ENCODE data around the gene C20orf144.

C20orf144 gene

GRCh38 chr20:33653218-33653899 is 8.8 kb upstream of the C20orf144 start:
- Mint-ChIP-seq H3K36me3 (ENCODE audit: insufficient read depth) (no peaks in the 10 kb centered on the region), H3K9me3 (no peaks in the 10 kb centered on the region), H3K4me3 (no peak overlapping the region), H3K27ac (ENCODE audit: low read depth) (no peak overlapping the region), H3K27me3 (no peaks in the 10 kb centered on the region), H3K4me1 (peaks cover 5% of the 10 kb centered on the region)
- ATAC-seq (replicated peaks; ENCODE audit: extremely low read depth, poor library complexity, severe bottlenecking): peak; percentile 28
- no peak for DNase-seq (ENCODE audit: low spot score in 2 of 2)

GRCh38 chr20:33653900-33654596 is 8.1 kb upstream of the C20orf144 start:
- H3K9me3 Mint-ChIP-seq: no peaks in the 10 kb centered on the region
- no peaks in the 10 kb centered on the region for H3K36me3 Mint-ChIP-seq (ENCODE audit: insufficient read depth)
- no peaks in the 10 kb centered on the region for H3K27me3 Mint-ChIP-seq
- no peak overlapping the region for H3K4me3 Mint-ChIP-seq
- H3K27ac Mint-ChIP-seq (ENCODE audit: low read depth): no peak overlapping the region
- H3K4me1 Mint-ChIP-seq: no peaks in the 10 kb centered on the region
- ATAC-seq (replicated peaks; ENCODE audit: extremely low read depth, poor library complexity, severe bottlenecking): no peak
- no peak for DNase-seq (ENCODE audit: low spot score in 2 of 2)

GRCh38 chr20:33654680-33655161 is 7.4 kb upstream of the C20orf144 start:
- no peak overlapping the region for H3K4me3 Mint-ChIP-seq
- no peaks in the 10 kb centered on the region for H3K27me3 Mint-ChIP-seq

GRCh38 chr20:33655164-33655563 is 7.0 kb upstream of the C20orf144 start:
- DNase-seq (ENCODE audit: low spot score in 2 of 2) (no peak), ATAC-seq (replicated peaks; ENCODE audit: extremely low read depth, poor library complexity, severe bottlenecking) (no peak)
- H3K27me3 Mint-ChIP-seq: no peaks in the 10 kb centered on the region
- no peak overlapping the region for H3K4me3 Mint-ChIP-seq
- H3K4me1 Mint-ChIP-seq: no peaks in the 10 kb centered on the region
- H3K36me3 Mint-ChIP-seq (ENCODE audit: insufficient read depth): no peaks in the 10 kb centered on the region
- H3K9me3 Mint-ChIP-seq: no peaks in the 10 kb centered on the region
- peak overlapping the region; percentile 84 for H3K27ac Mint-ChIP-seq (ENCODE audit: low read depth)

More at GRCh38 chr20:33654680-33655161, 7.4 kb upstream of the C20orf144 start:
- Mint-ChIP-seq H3K36me3 (ENCODE audit: insufficient read depth) (no peaks in the 10 kb centered on the region), H3K9me3 (no peaks in the 10 kb centered on the region), H3K27ac (ENCODE audit: low read depth) (peak overlapping the region; percentile 84), H3K4me1 (no peaks in the 10 kb centered on the region)
- no peak for ATAC-seq (replicated peaks; ENCODE audit: extremely low read depth, poor library complexity, severe bottlenecking)
- DNase-seq (ENCODE audit: low spot score in 2 of 2): no peak

GRCh38 chr20:33656010-33656782 is 5.9 kb upstream of the C20orf144 start:
- no peak overlapping the region for H3K4me3 Mint-ChIP-seq
- no peaks in the 10 kb centered on the region for H3K36me3 Mint-ChIP-seq (ENCODE audit: insufficient read depth)
- H3K4me1 Mint-ChIP-seq: no peaks in the 10 kb centered on the region
- H3K27me3 Mint-ChIP-seq: no peaks in the 10 kb centered on the region
- no peak for ATAC-seq (replicated peaks; ENCODE audit: extremely low read depth, poor library complexity, severe bottlenecking)
- no peaks in the 10 kb centered on the region for H3K9me3 Mint-ChIP-seq
- H3K27ac Mint-ChIP-seq (ENCODE audit: low read depth): no peak overlapping the region
- DNase-seq (ENCODE audit: low spot score in 2 of 2): no peak

- DNase-seq (ENCODE audit: low spot score in 2 of 2) (no peak), ATAC-seq (replicated peaks; ENCODE audit: extremely low read depth, poor library complexity, severe bottlenecking) (no peak)
- H3K36me3 Mint-ChIP-seq (ENCODE audit: insufficient read depth): no peaks in the 10 kb centered on the region
- no peaks in the 10 kb centered on the region for H3K4me1 Mint-ChIP-seq
- H3K9me3 Mint-ChIP-seq: no peaks in the 10 kb centered on the region
- no peak overlapping the region for H3K4me3 Mint-ChIP-seq
- H3K27ac Mint-ChIP-seq (ENCODE audit: low read depth): no peak overlapping the region
- H3K27me3 Mint-ChIP-seq: no peaks in the 10 kb centered on the region
Measured at GRCh38 chr20:33656783-33657703, 5.1 kb upstream of the C20orf144 start.

GRCh38 chr20:33657704-33658095 is 4.4 kb upstream of the C20orf144 start:
- DNase-seq (ENCODE audit: low spot score in 2 of 2): no peak
- no peaks in the 10 kb centered on the region for H3K27me3 Mint-ChIP-seq
- no peaks in the 10 kb centered on the region for H3K9me3 Mint-ChIP-seq
- H3K36me3 Mint-ChIP-seq (ENCODE audit: insufficient read depth): peaks cover 1% of the 10 kb centered on the region
- H3K4me3 Mint-ChIP-seq: no peak overlapping the region
- ATAC-seq (replicated peaks; ENCODE audit: extremely low read depth, poor library complexity, severe bottlenecking): no peak
- H3K27ac Mint-ChIP-seq (ENCODE audit: low read depth): no peak overlapping the region
- peaks cover 2% of the 10 kb centered on the region for H3K4me1 Mint-ChIP-seq

GRCh38 chr20:33658510-33658909 is 3.6 kb upstream of the C20orf144 start:
- H3K4me3 Mint-ChIP-seq: no peak overlapping the region
- no peak overlapping the region for H3K27ac Mint-ChIP-seq (ENCODE audit: low read depth)
- H3K36me3 Mint-ChIP-seq (ENCODE audit: insufficient read depth): peaks cover 7% of the 10 kb centered on the region
- H3K27me3 Mint-ChIP-seq: no peaks in the 10 kb centered on the region
- H3K9me3 Mint-ChIP-seq: no peaks in the 10 kb centered on the region
- ATAC-seq (replicated peaks; ENCODE audit: extremely low read depth, poor library complexity, severe bottlenecking) (no peak), DNase-seq (ENCODE audit: low spot score in 2 of 2) (no peak)
- peaks cover 6% of the 10 kb centered on the region for H3K4me1 Mint-ChIP-seq

GRCh38 chr20:33658929-33659328 is 3.2 kb upstream of the C20orf144 start:
- Mint-ChIP-seq H3K27ac (ENCODE audit: low read depth) (no peak overlapping the region), H3K27me3 (no peaks in the 10 kb centered on the region)

GRCh38 chr20:33659341-33660034 is 2.6 kb upstream of the C20orf144 start:
- DNase-seq (ENCODE audit: low spot score in 2 of 2): no peak
- H3K27ac Mint-ChIP-seq (ENCODE audit: low read depth): no peak overlapping the region
- H3K36me3 Mint-ChIP-seq (ENCODE audit: insufficient read depth): peaks cover 9% of the 10 kb centered on the region
- H3K27me3 Mint-ChIP-seq: no peaks in the 10 kb centered on the region
- no peak for ATAC-seq (replicated peaks; ENCODE audit: extremely low read depth, poor library complexity, severe bottlenecking)
- H3K9me3 Mint-ChIP-seq: no peaks in the 10 kb centered on the region
- H3K4me3 Mint-ChIP-seq: no peak overlapping the region
- peaks cover 13% of the 10 kb centered on the region for H3K4me1 Mint-ChIP-seq

More at GRCh38 chr20:33658929-33659328, 3.2 kb upstream of the C20orf144 start:
- Mint-ChIP-seq H3K4me3 (no peak overlapping the region), H3K4me1 (peaks cover 8% of the 10 kb centered on the region), H3K36me3 (ENCODE audit: insufficient read depth) (peaks cover 7% of the 10 kb centered on the region), H3K9me3 (no peaks in the 10 kb centered on the region)
- DNase-seq (ENCODE audit: low spot score in 2 of 2) (no peak), ATAC-seq (replicated peaks; ENCODE audit: extremely low read depth, poor library complexity, severe bottlenecking) (no peak)

- Mint-ChIP-seq H3K27ac (ENCODE audit: low read depth) (no peak overlapping the region), H3K4me3 (no peak overlapping the region), H3K27me3 (no peaks in the 10 kb centered on the region), H3K9me3 (no peaks in the 10 kb centered on the region), H3K36me3 (ENCODE audit: insufficient read depth) (peaks cover 11% of the 10 kb centered on the region), H3K4me1 (peaks cover 20% of the 10 kb centered on the region)
- no peak for ATAC-seq (replicated peaks; ENCODE audit: extremely low read depth, poor library complexity, severe bottlenecking)
- DNase-seq (ENCODE audit: low spot score in 2 of 2): no peak
Measured at GRCh38 chr20:33660035-33660684, 2.0 kb upstream of the C20orf144 start.

All from central memory CD8-positive, alpha-beta T cell (primary cell).